GM04503 (cell line): Measurements from ENCODE around the gene DDX25.

Experiments
- DNase-seq: peaks from one replicate; pipeline ENCODE4 v3.0.0-alpha.2; 2012; ENCODE audit warnings: low read depth

DDX25 gene

GRCh38 chr11:125950696-125951651, 46.7 kb downstream of the DDX25 start:
- DNase-seq: no peak

DNA sequence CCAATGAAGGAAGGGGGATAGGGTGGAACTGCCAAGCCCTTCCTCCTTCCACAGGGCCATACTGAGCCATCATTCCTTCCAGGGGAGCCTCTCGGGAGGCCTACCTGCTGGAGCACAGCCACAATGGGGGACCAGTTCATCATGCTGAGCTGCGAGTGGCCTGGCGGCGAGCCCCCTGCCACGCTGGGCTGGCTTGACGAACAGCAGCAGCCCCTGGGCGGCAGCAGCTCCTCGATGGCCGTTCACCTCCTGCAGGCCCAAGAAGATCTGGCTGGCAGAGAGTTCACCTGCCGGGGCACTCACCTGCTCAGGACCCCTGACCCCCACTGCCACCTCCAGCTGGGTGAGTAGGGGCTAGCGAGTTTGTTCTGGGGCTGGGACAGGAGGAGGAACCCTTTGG, 47.4 kb downstream of the DDX25 start:
- DNase-seq: no peak

- DNase-seq: no peak
These were observed 48.3 kb downstream of the DDX25 start for GRCh38 chr11:125952559-125952958.

GRCh38 chr11:125952973-125953372, 48.7 kb downstream of the DDX25 start:
- no peak for DNase-seq

- no peak for DNase-seq
These were observed 49.2 kb downstream of the DDX25 start for GRCh38 chr11:125953401-125953935.

- no peak for DNase-seq
These were observed 50.0 kb downstream of the DDX25 start for GRCh38 chr11:125954123-125954944.

DNA sequence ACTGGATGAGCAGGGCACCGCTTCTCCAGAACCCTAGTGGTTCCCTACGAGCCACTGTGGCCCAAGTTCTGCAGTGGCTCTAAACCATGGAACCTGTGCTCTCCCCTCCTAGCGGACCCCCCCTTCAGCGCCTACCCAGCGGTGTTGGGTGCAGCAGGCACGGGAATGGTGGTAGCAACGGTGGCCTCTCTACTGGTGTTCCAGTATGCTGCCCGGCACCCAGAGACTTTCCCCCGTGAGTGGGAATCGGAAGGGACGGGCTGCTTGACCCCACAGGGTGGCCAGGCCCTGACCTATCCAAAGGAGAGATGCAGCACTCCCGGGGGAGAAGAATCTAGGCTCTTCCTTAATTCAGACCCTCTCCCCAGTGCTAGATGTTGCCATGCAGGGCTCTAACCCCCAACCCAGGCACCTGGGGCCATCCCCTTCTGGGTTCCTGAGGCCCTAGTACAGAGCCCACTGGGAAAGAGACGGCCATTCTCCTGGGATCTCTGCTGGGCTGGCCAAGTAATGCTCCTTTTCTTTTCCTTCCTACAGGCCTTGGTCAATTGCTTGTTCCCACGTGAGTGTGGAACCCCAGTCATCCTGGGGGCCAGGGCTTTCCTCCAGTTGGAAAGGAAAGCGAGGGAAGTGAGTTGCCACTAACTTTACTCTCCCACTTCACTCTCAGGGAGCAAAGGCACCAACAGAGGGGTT, 50.8 kb downstream of the DDX25 start:
- DNase-seq: no peak

GRCh38 chr11:125955856-125956255, 51.5 kb downstream of the DDX25 start:
- no peak for DNase-seq

DNA sequence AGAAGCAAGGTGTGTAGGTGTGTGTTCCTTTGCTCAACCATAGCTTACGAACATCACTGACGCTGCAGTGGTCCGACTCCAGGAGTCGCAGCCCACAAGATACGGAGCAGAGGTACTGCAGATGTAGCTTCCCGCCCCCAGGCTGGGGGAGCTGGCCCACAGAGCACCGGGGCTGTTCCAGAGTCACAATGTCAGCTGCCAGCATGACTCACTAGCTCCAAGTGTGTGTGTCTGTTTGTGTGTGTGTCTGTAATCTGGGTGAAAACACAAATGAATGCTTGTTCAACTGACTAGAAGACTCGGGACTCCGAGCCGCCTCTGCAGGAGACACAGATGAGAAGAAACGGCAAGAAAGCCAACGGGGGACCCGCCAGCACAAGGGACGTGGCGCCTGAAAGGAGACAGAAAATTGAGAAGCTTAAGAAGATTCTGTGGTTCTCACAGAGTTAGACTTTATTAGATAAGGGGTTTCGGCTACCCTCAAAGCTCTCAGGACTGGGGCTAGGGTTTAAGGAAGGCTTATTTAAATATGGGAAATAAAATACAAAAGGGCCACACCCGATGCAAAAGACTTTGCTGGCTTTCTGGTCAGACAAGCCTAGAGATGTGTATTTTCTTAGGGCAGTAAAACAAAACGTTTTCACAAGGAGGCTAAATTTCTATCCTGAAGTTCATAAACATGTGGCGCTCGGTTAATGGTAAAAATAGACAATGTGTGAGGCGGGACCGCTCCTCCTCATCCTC, 52.3 kb downstream of the DDX25 start:
- no peak for DNase-seq

GRCh38 chr11:125957618-125958332, 53.5 kb downstream of the DDX25 start:
- DNase-seq: no peak

DNA sequence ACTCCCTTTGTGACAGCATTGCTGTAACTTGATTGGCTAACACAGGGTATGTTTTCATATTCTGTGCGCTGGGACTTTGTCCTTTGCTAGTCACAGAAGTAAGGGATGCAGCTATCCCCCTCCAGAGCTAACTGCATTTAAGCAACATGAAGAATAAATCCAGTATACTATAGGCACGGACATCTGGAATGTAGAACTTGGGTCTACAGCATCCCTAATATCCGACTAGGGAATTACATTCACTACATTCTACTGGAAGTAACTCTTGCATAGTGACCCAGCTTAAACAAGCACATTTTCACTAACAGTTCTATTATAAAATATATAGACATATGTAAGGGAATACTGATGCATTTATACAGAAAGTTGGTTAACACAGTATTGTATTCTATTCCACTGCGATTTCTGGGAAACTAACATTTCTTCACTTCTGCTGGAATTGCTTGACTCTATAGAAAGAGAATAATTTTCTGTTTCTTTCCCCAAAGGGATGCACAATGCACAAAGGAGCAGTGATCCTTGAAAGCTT, 54.6 kb downstream of the DDX25 start:
- DNase-seq: no peak

DNA sequence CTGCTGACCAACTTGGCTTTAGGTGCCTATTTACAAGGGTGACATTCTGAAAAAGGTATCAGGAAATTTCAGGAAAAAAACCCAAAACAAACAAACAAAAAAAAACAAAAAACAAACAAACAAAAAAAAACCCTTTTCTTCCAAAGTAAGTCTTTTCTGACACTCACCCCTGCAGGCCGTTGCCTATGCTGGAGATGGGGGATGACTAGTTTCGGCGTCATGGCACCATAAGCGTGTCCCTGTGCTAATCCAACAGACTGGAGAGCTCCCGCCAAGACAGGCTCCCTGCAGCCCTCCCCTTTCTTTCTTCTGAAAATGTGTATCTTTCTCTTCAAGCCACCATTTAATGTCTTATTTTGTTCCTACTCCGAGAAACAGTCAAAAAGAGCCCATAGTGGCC, 55.2 kb downstream of the DDX25 start:
- no peak for DNase-seq

GRCh38 chr11:125959931-125960330, 55.6 kb downstream of the DDX25 start:
- no peak for DNase-seq

DNA sequence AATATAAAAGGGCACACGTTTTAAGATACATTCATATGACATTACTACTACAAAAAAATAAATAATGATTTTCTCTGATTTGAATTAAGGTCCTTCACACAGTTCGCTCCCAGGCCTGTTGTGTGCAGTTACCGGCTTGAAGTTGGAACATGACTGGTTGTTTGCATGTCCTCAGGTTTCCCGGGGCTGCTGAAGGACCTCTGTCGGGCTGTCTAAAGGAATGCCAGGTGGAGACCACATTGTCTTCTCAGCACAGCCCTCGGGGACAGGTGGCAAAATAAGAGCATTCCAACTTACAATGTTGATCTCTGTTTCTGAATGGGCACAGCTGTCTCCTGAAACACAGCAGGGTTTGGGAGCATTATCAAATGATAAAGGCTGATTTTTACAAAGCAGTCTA, 56.5 kb downstream of the DDX25 start:
- DNase-seq: no peak

DNA sequence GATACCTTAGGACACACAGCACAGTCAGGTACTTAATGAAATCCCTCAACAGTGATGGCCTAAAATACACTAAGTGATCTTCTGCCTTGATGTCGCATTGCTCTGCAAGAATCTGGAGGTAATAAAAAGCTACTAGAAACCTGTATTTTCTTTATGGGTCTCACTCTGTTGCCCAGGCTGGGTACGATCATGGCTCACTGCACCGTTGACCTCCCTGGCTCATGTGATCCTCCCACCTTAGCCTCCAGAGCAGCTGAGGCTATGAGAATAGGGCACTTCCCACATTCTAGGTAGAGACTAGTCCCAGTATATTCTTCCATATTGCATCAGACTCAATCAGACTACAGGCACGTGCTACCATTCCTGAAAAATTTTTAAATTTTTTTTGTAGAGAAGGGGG, 63.2 kb downstream of the DDX25 start:
- no peak for DNase-seq

DNA sequence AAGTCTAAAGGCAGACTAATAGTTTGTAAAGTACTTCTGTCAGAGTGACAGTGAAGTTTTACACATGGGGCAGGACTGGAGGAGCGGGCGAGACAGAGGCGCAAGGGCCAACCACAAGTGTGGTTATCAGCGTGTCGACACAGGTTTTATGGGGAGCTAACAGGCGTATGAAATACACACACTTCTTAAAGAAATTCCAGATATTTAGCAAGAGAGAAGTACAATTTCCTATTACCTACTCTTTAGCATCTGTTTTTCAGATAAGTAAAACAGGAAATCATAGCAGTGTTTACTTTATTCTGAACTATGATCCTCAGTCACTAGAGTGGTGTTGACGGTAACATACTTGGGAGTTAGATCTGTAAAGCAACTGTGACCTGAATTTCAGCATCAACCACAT, 64.0 kb downstream of the DDX25 start:
- no peak for DNase-seq

DNA sequence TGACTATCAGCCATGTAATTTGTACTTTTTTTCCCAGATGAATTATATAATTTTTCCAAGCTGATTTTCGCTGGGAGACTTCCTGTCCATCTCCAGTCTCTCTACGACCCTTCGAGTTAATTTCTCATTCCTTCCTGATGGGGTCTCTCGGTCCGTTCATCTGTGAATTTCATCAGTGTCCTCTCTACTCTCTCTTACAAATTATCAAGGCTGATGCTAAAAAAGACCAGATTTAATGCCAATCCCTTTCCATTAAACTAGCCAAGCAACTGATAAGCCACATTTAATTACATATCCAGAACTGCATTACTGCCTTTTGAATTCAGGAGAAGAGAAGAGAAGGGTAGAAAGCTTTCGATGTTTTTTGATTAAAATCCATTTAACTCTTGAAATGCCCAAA, 67.3 kb downstream of the DDX25 start:
- DNase-seq: no peak

- DNase-seq: no peak
These were observed 70.0 kb downstream of the DDX25 start for GRCh38 chr11:125974284-125974683.

- no peak for DNase-seq
These were observed 71.3 kb downstream of the DDX25 start for GRCh38 chr11:125975634-125976033.

DNA sequence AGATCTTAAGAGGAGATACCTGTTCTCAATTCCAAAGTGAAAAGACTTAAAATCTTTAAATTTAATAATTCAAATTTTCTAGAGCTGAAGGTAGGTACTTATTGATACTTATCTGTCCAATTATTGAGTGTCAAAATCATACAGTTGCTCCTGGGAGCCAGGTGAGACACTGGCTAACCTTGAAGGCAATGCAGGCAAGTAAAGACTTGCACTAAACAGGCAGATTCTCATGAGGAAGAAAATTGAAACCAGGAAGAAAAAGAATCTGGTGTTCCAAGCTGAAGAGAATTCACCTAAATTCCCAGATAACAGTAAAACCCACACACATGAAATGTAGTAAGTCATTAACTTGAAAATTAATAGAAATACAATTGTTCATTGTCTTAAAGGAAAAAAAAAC, 71.8 kb downstream of the DDX25 start:
- no peak for DNase-seq

DNA sequence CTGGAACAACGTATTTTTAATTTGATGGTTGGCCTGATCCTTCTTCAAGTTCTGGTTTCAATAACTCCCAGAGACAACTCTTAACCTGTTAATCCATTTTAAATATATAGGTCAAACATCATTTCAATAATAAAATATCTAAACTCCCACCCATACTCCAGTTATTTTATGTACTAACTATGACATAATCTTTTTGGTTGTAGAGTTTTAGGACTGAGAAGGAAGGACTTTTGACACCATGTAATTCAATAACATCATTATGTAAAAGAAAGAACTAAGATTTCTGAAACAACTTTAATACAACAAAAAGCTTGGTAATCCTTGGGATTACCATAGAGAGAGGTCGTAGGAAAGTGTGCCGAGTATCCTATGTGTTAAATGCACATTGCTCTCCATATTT, 73.0 kb downstream of the DDX25 start:
- DNase-seq: no peak
